ENCODE measurements around the gene TMEM41A.

Gene TMEM41A

DNA sequence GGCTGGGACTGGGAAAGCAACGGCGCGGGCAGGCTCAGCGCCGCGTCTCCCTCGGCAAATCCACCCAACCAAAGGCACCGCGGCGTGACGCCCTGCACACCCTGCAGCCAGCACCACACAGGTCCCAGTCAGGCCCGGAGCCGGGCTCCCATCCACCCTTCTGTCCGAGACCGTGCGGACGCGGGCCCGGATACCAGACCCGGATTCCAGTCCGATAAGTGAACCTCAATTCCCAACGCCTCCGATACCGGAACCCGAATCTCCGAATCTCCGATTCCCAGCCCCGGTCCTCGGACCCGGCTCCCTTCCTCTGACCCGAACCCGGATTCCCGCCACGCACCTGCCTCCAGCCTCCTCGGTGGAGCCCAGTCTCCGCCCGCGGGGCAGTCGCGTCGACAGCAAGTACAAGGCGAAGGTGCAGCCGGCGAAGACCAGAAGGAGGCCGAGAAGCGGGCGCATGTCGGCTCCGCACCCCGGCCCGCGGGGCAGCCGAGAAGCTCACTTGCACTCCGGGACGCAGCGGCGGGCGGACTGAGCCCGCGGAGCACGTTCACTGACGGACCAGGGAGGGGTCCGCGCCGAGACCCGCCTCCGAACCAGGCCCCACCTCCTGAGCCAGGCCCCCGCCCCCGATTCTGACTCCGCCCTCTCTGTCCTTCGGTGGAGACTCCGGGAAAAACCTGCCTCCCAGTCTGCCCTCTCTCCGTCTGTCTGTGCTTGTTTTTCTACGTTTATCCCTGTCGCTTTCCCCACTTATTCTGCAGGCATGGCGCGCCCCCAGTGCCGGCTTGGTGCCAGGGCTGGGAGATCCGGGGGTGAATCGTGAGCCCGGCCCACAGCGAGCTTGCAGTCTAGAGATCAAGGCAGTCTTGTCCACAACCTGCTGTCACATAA is at the start of gene TMEM41A:
Gene TMEM41A, minus strand, starts transcription at position 533 of the 894 bp plus-strand sequence. Its CDS starts 74 bp downstream, at position 459.
- H3K27me3 ChIP-seq (ENCODE audit: insufficient read depth, poor library complexity, severe bottlenecking) = no peaks in the 10 kb centered on the region
- H3K4me3 ChIP-seq (ENCODE audit: severe bottlenecking) = peak within 1 kb of the TSS; percentile 67
- peak within 1 kb of the TSS; percentile 57 for H3K27ac ChIP-seq (ENCODE audit: poor library complexity, severe bottlenecking)
- peaks cover 32% of the 10 kb centered on the region for H3K36me3 ChIP-seq (ENCODE audit: low read depth)
- no peaks in the 10 kb centered on the region for H3K9me3 ChIP-seq (ENCODE audit: severe bottlenecking)
- H3K4me1 ChIP-seq (ENCODE audit: insufficient read depth, poor library complexity, severe bottlenecking) = no peaks in the 10 kb centered on the region
- peak; percentile 37 for TF ChIP-seq CTCF (IDR thresholded peaks at IDR 0.05; ENCODE audit: poor library complexity, severe bottlenecking)
- ATAC-seq (ENCODE audit: low read depth) (peak; percentile 94), DNase-seq (ENCODE audit: low spot score) (peak; percentile 89)

DNA sequence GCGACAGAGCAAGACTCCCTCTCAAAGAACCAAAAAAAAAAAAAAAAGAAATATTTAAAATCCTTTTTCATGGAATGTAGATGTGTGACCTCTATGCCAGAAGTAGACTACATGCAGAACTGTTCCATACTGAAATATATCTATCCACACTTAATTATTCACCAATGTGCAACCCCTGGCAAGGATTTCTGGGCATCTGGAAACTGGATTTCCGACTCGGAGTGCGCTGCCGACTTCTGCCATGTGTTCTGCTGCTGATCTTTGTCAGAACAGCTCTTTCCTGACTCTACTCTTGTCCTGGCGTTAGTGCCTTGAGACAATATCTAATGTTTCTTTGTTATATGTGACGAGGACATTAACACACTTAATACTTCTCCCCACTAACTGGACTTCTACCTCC is 41.9 kb upstream of the TMEM41A start:
- no peak for TF ChIP-seq CTCF (IDR thresholded peaks at IDR 0.05; ENCODE audit: poor library complexity, severe bottlenecking)
- Histone ChIP-seq H3K9me3 (ENCODE audit: severe bottlenecking) (no peaks in the 10 kb centered on the region), H3K4me3 (ENCODE audit: severe bottlenecking) (no peak overlapping the region), H3K4me1 (ENCODE audit: insufficient read depth, poor library complexity, severe bottlenecking) (peaks cover 25% of the 10 kb centered on the region), H3K36me3 (ENCODE audit: low read depth) (no peaks in the 10 kb centered on the region), H3K27ac (ENCODE audit: poor library complexity, severe bottlenecking) (no peak overlapping the region), H3K27me3 (ENCODE audit: insufficient read depth, poor library complexity, severe bottlenecking) (no peaks in the 10 kb centered on the region)
- no peak for ATAC-seq (ENCODE audit: low read depth)
- DNase-seq (ENCODE audit: low spot score) = no peak

DNA sequence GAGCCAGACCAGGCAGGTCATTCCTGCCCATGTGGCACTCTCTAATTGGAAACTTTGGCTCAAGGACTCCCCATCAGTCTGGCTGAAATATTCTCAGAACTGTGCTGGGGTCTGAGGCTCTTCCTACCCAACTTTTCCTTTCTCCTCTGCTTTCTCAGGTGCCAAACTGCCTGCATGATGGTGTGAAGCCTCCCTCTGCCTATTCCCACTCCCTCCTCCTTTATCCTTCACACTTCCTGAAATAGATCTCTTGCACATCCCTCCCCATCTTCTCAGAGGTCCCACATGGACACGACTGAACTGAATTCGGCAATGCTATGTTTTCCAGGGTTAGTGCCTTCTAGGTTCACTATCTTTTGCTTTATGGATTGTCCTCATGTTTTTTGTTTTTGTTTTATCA is 41.1 kb upstream of the TMEM41A start:
- Histone ChIP-seq H3K9me3 (ENCODE audit: severe bottlenecking) (no peaks in the 10 kb centered on the region), H3K27ac (ENCODE audit: poor library complexity, severe bottlenecking) (no peak overlapping the region), H3K27me3 (ENCODE audit: insufficient read depth, poor library complexity, severe bottlenecking) (no peaks in the 10 kb centered on the region), H3K4me1 (ENCODE audit: insufficient read depth, poor library complexity, severe bottlenecking) (peaks cover 18% of the 10 kb centered on the region), H3K36me3 (ENCODE audit: low read depth) (no peaks in the 10 kb centered on the region), H3K4me3 (ENCODE audit: severe bottlenecking) (no peak overlapping the region)
- ATAC-seq (ENCODE audit: low read depth) (no peak), DNase-seq (ENCODE audit: low spot score) (no peak)
- no peak for TF ChIP-seq CTCF (IDR thresholded peaks at IDR 0.05; ENCODE audit: poor library complexity, severe bottlenecking)

- peak overlapping the region; percentile 81 for H3K27ac ChIP-seq (ENCODE audit: poor library complexity, severe bottlenecking)
- DNase-seq (ENCODE audit: low spot score) = peak; percentile 81
These were observed 38.6 kb upstream of the TMEM41A start for GRCh38 chr3:185537369-185537970.

More at GRCh38 chr3:185537369-185537970, 38.6 kb upstream of the TMEM41A start:
- H3K27me3 ChIP-seq (ENCODE audit: insufficient read depth, poor library complexity, severe bottlenecking) = no peaks in the 10 kb centered on the region
- no peak for TF ChIP-seq CTCF (IDR thresholded peaks at IDR 0.05; ENCODE audit: poor library complexity, severe bottlenecking)
- no peaks in the 10 kb centered on the region for H3K9me3 ChIP-seq (ENCODE audit: severe bottlenecking)
- no peaks in the 10 kb centered on the region for H3K36me3 ChIP-seq (ENCODE audit: low read depth)
- H3K4me1 ChIP-seq (ENCODE audit: insufficient read depth, poor library complexity, severe bottlenecking) = peaks cover 11% of the 10 kb centered on the region
- no peak overlapping the region for H3K4me3 ChIP-seq (ENCODE audit: severe bottlenecking)
- ATAC-seq (ENCODE audit: low read depth) = peak; percentile 99
